ENCODE data around the gene LRRC74B. TPM values are rescaled to one million over a fixed set of nuclear protein-coding genes. Genes with fewer than 3 reads are reported as not detected.

LRRC74B gene, protein sequence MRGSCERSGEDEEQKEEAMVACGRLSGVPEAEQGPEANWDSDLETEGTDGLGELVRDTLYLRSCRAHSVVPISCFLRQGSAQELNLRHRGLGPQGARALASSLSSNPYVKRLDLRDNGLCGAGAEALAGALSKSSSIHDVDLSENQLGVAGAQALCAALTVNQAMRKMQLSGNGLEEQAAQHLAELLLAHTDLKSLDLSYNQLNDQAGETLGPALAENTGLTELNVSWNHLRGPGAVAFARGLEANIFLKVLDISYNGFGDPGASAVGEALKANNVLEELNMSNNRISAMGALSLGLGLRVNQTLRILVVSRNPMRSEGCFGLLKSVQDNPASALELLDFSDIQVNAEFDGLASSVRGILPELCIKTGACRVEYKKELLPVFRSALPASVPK
- total RNA-seq (2014; rRNA removed) (not detected in 2 replicates), Bru-seq, nascent RNA (not detected), BruChase-seq, experiment 1, labeled RNA remaining after a 6-hour chase (percentile 15 among the genes with signal in this experiment), BruChase-seq, experiment 2, labeled RNA remaining after a 2-hour chase (percentile 15 among the genes with signal in this experiment)
- long read RNA-seq = 0 reads

DNA sequence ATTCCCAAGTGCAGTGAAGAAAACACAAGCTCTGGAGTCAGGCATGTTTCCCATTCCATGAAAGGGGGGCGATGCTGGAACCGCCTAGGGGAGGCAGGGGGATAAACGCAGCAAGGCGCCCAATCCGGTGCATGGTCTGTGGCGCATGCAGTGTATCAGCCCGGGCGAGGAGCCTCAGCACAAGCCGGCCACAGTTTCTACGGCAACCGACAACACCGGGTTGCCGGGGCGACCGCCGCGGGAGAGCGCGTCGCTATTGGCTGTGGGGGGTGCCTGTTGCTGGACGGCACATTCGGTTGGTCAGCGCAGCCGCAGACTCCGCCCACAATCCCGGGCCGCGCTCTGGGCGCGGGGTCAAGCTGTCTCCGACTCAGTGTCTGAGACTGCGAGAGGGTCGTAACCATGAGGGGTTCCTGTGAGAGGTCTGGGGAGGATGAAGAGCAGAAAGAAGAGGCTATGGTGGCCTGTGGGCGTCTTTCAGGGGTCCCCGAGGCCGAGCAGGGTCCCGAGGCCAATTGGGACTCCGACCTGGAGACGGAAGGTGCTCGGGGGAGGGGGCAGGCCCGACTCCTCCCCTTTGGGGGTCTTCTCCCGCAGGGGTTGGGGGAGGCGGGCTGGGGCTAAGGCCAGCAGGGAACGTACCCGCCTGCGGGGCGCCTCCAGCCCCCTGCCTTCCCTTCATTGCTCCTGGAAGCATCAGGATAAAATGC, at the start of gene LRRC74B:
Gene LRRC74B, plus strand, starts transcription at position 362 of the 710 bp plus-strand sequence. Its CDS starts 41 bp downstream, at position 403.
- ATAC-seq = peak; percentile 94
- POLR2A ChIA-PET (ENCODE audit: unreplicated experiment) = no interaction called here

DNA sequence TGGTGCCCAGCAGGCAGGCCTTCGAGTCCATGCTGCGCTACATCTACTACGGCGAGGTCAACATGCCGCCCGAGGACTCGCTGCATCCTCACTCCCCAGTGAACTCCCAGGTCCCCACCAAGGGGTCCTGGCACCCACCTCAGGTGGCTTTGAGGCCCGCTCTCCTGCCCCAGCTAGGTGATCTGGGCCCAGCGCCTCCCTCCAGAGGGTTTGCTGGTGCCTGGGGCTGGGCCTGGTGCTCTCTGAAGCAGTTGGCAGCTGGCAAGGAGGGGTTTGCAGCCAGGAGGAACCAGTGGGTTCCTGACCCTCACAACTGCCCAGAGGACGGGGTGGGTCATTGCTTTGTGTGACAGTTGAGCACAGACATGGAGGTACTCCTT, 49.7 kb upstream of the LRRC74B start:
- Histone ChIP-seq H3K9me2 (replicated peaks; ENCODE audit: low read length) (no peaks in the 10 kb centered on the region), H3K27ac (ENCODE audit: low read length) (no peak overlapping the region), H3F3A (ENCODE audit: low read length, unreplicated experiment) (no peaks in the 10 kb centered on the region), H3K4me3 (ENCODE audit: low read length) (no peak overlapping the region), H2AFZ (ENCODE audit: low read length) (no peak overlapping the region), H4K20me1 (ENCODE audit: low read length) (no peaks in the 10 kb centered on the region), H3K4me1 (ENCODE audit: insufficient read depth, low read length) (peaks cover 11% of the 10 kb centered on the region), H3K9ac (ENCODE audit: low read length) (no peak overlapping the region), H3K4me2 (ENCODE audit: low read length) (no peak overlapping the region), H3K9me3 (ENCODE audit: low read length) (no peaks in the 10 kb centered on the region), H3K79me2 (ENCODE audit: low read length) (peaks cover 16% of the 10 kb centered on the region), H3K27me3 (ENCODE audit: low read length) (no peaks in the 10 kb centered on the region), H3K36me3 (ENCODE audit: low read depth, low read length) (peaks cover 6% of the 10 kb centered on the region; the same call in 1 of the 2 replicates)
- TF ChIP-seq EZH2 (IDR thresholded peaks at IDR 0.05; ENCODE audit: low read length, unreplicated experiment) (no peak), EZH2phosphoT487 (IDR thresholded peaks at IDR 0.05; ENCODE audit: borderline replicate concordance, low read length) (no peak)
- TF ChIP-seq, protein P1, sequence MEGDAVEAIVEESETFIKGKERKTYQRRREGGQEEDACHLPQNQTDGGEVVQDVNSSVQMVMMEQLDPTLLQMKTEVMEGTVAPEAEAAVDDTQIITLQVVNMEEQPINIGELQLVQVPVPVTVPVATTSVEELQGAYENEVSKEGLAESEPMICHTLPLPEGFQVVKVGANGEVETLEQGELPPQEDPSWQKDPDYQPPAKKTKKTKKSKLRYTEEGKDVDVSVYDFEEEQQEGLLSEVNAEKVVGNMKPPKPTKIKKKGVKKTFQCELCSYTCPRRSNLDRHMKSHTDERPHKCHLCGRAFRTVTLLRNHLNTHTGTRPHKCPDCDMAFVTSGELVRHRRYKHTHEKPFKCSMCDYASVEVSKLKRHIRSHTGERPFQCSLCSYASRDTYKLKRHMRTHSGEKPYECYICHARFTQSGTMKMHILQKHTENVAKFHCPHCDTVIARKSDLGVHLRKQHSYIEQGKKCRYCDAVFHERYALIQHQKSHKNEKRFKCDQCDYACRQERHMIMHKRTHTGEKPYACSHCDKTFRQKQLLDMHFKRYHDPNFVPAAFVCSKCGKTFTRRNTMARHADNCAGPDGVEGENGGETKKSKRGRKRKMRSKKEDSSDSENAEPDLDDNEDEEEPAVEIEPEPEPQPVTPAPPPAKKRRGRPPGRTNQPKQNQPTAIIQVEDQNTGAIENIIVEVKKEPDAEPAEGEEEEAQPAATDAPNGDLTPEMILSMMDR (conservative IDR thresholded peaks at IDR 0.05; ENCODE audit: low read depth, low read length) = no peak
- intact Hi-C loops (cut with micrococcal nuclease) = no loop called here
- no peak for DNase-seq
- no peak for ATAC-seq
- CTCF ChIA-PET = no interaction called here
- no TSS peak for BruUV-seq (replicated peaks)
- POLR2A ChIA-PET (ENCODE audit: unreplicated experiment) = no interaction called here

More for the DNA sequence above, at the start of gene LRRC74B:
- intact Hi-C loops (cut with micrococcal nuclease) = no loop called here
- peak within 1 kb of the TSS; percentile 84 for H2AFZ ChIP-seq (ENCODE audit: low read length)
- no peaks in the 10 kb centered on the region for H3K27me3 ChIP-seq (ENCODE audit: low read length)
- CTCF ChIA-PET = no interaction called here
- H3K4me1 ChIP-seq (ENCODE audit: insufficient read depth, low read length) = peaks cover 19% of the 10 kb centered on the region
- H3K36me3 ChIP-seq (ENCODE audit: low read depth, low read length) = no peaks in the 10 kb centered on the region
- H3K9me3 ChIP-seq (ENCODE audit: low read length) = no peaks in the 10 kb centered on the region
- H3K27ac ChIP-seq (ENCODE audit: low read length) = no peak within 1 kb of the TSS
- H3K4me3 ChIP-seq (ENCODE audit: low read length) = peak within 1 kb of the TSS; percentile 60
- TF ChIP-seq, protein P1 (conservative IDR thresholded peaks at IDR 0.05; ENCODE audit: low read depth, low read length) = no peak
- TF ChIP-seq EZH2phosphoT487 (IDR thresholded peaks at IDR 0.05; ENCODE audit: borderline replicate concordance, low read length) (no peak), EZH2 (IDR thresholded peaks at IDR 0.05; ENCODE audit: low read length, unreplicated experiment) (no peak)
- H3F3A ChIP-seq (ENCODE audit: low read length, unreplicated experiment) = no peaks in the 10 kb centered on the region
- H3K9ac ChIP-seq (ENCODE audit: low read length) = no peak within 1 kb of the TSS
- no peaks in the 10 kb centered on the region for H3K79me2 ChIP-seq (ENCODE audit: low read length)
- no peaks in the 10 kb centered on the region for H3K9me2 ChIP-seq (replicated peaks; ENCODE audit: low read length)
- DNase-seq = peak; percentile 79
- H4K20me1 ChIP-seq (ENCODE audit: low read length) = no peaks in the 10 kb centered on the region
- BruUV-seq (replicated peaks) = no TSS peak
- H3K4me2 ChIP-seq (ENCODE audit: low read length) = peak within 1 kb of the TSS; percentile 87

Measured in PC-3 (cell line).